GM12892 (cell line): ENCODE measurements around the gene RCL1.

Experiments used
- POLR2A ChIP-seq: IDR thresholded peaks from 2 replicates; pipeline ENCODE4 v1.6.1; 2011; ENCODE audit warnings: low read depth, low read length, control low read depth
- POLR2AphosphoS5 ChIP-seq: IDR thresholded peaks from 2 replicates; pipeline ENCODE4 v1.6.1; 2011; ENCODE audit warnings: low read depth, low read length, control low read depth
- TAF1 ChIP-seq: IDR thresholded peaks from 2 replicates; pipeline ENCODE4 v1.6.1; 2011; ENCODE audit warnings: low read depth, mild to moderate bottlenecking, control low read depth, low read length, borderline replicate concordance

GRCh38 chr9:4850603-4851310 lies 58.0 kb downstream of the RCL1 start:
- TF ChIP-seq POLR2A = no peak
- no peak for TF ChIP-seq TAF1
- no peak for TF ChIP-seq POLR2AphosphoS5
